ENCODE measurements around the gene LAMA2. TPM values are rescaled to one million over a fixed set of nuclear protein-coding genes. Genes with fewer than 3 reads are reported as not detected.

Gene LAMA2
- total and polyA plus RNA-seq, 2 donors from 2014 or later, result 2.2 to 20.8 TPM

DNA sequence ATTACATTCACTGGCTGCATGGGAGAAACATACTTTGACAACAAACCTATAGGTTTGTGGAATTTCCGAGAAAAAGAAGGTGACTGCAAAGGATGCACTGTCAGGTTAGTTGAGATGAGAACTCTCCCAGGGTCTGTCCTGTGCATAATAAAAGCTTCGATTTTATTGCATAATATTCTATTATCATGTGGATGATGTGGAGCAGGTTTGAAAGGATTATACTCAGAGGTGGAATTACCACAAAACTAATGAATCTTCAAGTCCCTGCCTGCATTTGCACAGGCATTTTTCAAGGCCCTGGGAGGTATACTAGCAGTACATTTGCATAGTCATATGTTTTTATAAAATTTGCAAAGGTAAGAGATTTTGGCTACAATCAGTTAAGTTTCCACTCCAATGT is 577.3 kb downstream of the LAMA2 start:
- no peak for TF ChIP-seq CTCF (IDR thresholded peaks at IDR 0.05; ENCODE audit: borderline replicate concordance, extremely low read depth, insufficient read depth)
- no peaks in the 10 kb centered on the region for H3K9me3 ChIP-seq (ENCODE audit: control insufficient read depth in 2 of 3, insufficient read depth in 1 of 3, low read length in 3 of 3)
- intact Hi-C loops (cut with DNase I), result no loop called here
- no peak overlapping the region for H3K27ac ChIP-seq (ENCODE audit: low read depth in 2 of 2, low read length in 2 of 2)
- FAIRE-seq, result no peak
- no peaks in the 10 kb centered on the region for H3K36me3 ChIP-seq (ENCODE audit: control insufficient read depth in 2 of 3, insufficient read depth in 3 of 3, low read length in 3 of 3)
- no peak for DNase-seq
- no peak overlapping the region for H3K9ac ChIP-seq (ENCODE audit: low read length in 3 of 3)
- no peak overlapping the region for H3K4me3 ChIP-seq (ENCODE audit: low read length in 3 of 3)
- H3K27me3 ChIP-seq (ENCODE audit: control insufficient read depth, insufficient read depth, low read length), result no peaks in the 10 kb centered on the region
- H3K4me1 ChIP-seq (ENCODE audit: control insufficient read depth in 2 of 3, insufficient read depth in 2 of 3, low read depth in 1 of 3, low read length in 3 of 3), result no peaks in the 10 kb centered on the region

DNA sequence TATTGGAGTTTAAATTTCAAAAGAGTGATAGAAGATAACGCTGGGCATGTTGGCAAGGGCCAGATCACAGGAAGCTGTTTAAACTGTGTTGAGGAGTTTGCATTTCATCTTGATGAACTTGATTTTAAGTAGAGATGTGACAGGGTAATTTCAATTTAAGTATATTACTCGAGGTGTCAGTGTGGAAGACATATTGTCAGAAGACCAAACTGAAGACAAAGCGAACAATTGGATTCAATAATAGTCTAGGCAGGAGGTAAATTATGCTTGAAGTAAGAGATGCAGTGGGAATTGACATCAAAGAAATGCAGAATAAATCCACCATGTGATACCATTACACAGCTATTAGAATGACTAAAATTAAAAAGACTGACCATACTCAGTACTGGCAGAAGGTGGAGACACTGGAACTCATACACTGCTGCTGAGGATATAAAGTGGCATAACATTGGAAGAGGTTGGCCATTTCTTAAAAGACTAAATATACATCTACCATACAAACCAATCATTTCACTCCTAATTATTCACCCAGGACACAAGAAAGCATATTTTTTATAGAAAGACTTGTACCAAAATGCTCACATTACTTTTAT is 586.2 kb downstream of the LAMA2 start:
- no peak for FAIRE-seq
- Histone ChIP-seq H3K4me1 (ENCODE audit: control insufficient read depth in 2 of 3, insufficient read depth in 2 of 3, low read depth in 1 of 3, low read length in 3 of 3) (no peaks in the 10 kb centered on the region), H3K36me3 (ENCODE audit: control insufficient read depth in 2 of 3, insufficient read depth in 3 of 3, low read length in 3 of 3) (no peaks in the 10 kb centered on the region), H3K9me3 (ENCODE audit: control insufficient read depth in 2 of 3, insufficient read depth in 1 of 3, low read length in 3 of 3) (no peaks in the 10 kb centered on the region), H3K4me3 (ENCODE audit: low read length in 3 of 3) (no peak overlapping the region), H3K27ac (ENCODE audit: low read depth in 2 of 2, low read length in 2 of 2) (no peak overlapping the region), H3K9ac (ENCODE audit: low read length in 3 of 3) (no peak overlapping the region), H3K27me3 (ENCODE audit: control insufficient read depth, insufficient read depth, low read length) (no peaks in the 10 kb centered on the region)
- no peak for DNase-seq
- intact Hi-C loops (cut with DNase I), result no loop called here
- no peak for TF ChIP-seq CTCF (IDR thresholded peaks at IDR 0.05; ENCODE audit: borderline replicate concordance, extremely low read depth, insufficient read depth)

GRCh38 chr6:129472239-129472638 is 589.3 kb downstream of the LAMA2 start:
- intact Hi-C loops (cut with DNase I), result no loop called here
- no peaks in the 10 kb centered on the region for H3K27me3 ChIP-seq (ENCODE audit: control insufficient read depth, insufficient read depth, low read length)
- TF ChIP-seq CTCF (IDR thresholded peaks at IDR 0.05; ENCODE audit: borderline replicate concordance, extremely low read depth, insufficient read depth), result no peak
- H3K4me1 ChIP-seq (ENCODE audit: control insufficient read depth in 2 of 3, insufficient read depth in 2 of 3, low read depth in 1 of 3, low read length in 3 of 3), result no peaks in the 10 kb centered on the region
- no peak for DNase-seq
- H3K27ac ChIP-seq (ENCODE audit: low read depth in 2 of 2, low read length in 2 of 2), result no peak overlapping the region
- no peak for FAIRE-seq
- no peak overlapping the region for H3K9ac ChIP-seq (ENCODE audit: low read length in 3 of 3)
- no peaks in the 10 kb centered on the region for H3K9me3 ChIP-seq (ENCODE audit: control insufficient read depth in 2 of 3, insufficient read depth in 1 of 3, low read length in 3 of 3)
- no peak overlapping the region for H3K4me3 ChIP-seq (ENCODE audit: low read length in 3 of 3)
- H3K36me3 ChIP-seq (ENCODE audit: control insufficient read depth in 2 of 3, insufficient read depth in 3 of 3, low read length in 3 of 3), result no peaks in the 10 kb centered on the region

DNA sequence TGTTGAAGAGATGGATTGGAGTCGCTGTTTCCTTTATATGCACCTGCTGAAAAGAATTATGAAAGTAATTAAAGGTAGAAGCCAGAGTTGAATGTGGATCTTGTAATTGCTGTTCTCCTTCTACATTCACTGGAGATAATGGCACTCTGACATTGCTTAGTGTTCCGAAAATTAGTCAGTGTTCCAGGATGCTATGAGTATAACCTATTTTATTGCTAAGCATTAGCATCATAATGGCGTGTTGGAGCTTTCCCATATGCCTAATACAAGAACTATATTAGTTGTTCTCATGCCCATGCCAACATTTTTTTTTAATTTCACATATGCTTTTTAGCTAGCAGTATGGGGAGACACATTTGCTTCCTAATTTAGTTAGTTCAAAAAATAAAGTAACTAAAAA is 590.6 kb downstream of the LAMA2 start:
- Histone ChIP-seq H3K27ac (ENCODE audit: low read depth in 2 of 2, low read length in 2 of 2) (no peak overlapping the region), H3K4me3 (ENCODE audit: low read length in 3 of 3) (no peak overlapping the region), H3K36me3 (ENCODE audit: control insufficient read depth in 2 of 3, insufficient read depth in 3 of 3, low read length in 3 of 3) (no peaks in the 10 kb centered on the region), H3K9ac (ENCODE audit: low read length in 3 of 3) (no peak overlapping the region), H3K27me3 (ENCODE audit: control insufficient read depth, insufficient read depth, low read length) (no peaks in the 10 kb centered on the region), H3K4me1 (ENCODE audit: control insufficient read depth in 2 of 3, insufficient read depth in 2 of 3, low read depth in 1 of 3, low read length in 3 of 3) (no peaks in the 10 kb centered on the region), H3K9me3 (ENCODE audit: control insufficient read depth in 2 of 3, insufficient read depth in 1 of 3, low read length in 3 of 3) (no peaks in the 10 kb centered on the region)
- TF ChIP-seq CTCF (IDR thresholded peaks at IDR 0.05; ENCODE audit: borderline replicate concordance, extremely low read depth, insufficient read depth), result no peak
- intact Hi-C loops (cut with DNase I), result no loop called here
- DNase-seq (no peak), FAIRE-seq (no peak)

Measured in kidney (tissue), 14 donors.